ENCODE data around the gene MRI1.

- TF ChIP-seq, protein P1, sequence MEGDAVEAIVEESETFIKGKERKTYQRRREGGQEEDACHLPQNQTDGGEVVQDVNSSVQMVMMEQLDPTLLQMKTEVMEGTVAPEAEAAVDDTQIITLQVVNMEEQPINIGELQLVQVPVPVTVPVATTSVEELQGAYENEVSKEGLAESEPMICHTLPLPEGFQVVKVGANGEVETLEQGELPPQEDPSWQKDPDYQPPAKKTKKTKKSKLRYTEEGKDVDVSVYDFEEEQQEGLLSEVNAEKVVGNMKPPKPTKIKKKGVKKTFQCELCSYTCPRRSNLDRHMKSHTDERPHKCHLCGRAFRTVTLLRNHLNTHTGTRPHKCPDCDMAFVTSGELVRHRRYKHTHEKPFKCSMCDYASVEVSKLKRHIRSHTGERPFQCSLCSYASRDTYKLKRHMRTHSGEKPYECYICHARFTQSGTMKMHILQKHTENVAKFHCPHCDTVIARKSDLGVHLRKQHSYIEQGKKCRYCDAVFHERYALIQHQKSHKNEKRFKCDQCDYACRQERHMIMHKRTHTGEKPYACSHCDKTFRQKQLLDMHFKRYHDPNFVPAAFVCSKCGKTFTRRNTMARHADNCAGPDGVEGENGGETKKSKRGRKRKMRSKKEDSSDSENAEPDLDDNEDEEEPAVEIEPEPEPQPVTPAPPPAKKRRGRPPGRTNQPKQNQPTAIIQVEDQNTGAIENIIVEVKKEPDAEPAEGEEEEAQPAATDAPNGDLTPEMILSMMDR (IDR thresholded peaks at IDR 0.05 in 2 of 3, conservative IDR thresholded peaks at IDR 0.05 in 1 of 3; ENCODE audit: control insufficient read depth in 2 of 3, extremely low read depth in 1 of 3, insufficient read depth in 1 of 3, low read depth in 3 of 3, low read length in 3 of 3), result no peak
- no peak for TF ChIP-seq ZNF384 (IDR thresholded peaks at IDR 0.05; ENCODE audit: borderline replicate concordance, low read depth, low read length)
- no peak for TF ChIP-seq BRCA1 (IDR thresholded peaks at IDR 0.05; ENCODE audit: low read depth, low read length)
- no peak for TF ChIP-seq POLR2A (IDR thresholded peaks at IDR 0.05; ENCODE audit: low read depth, low read length)
- no peak for TF ChIP-seq REST (IDR thresholded peaks at IDR 0.05; ENCODE audit: low read depth, low read length)
- no peak for TF ChIP-seq TARDBP (IDR thresholded peaks at IDR 0.05; ENCODE audit: borderline replicate concordance)
- TF ChIP-seq HDAC2 (IDR thresholded peaks at IDR 0.05), result no peak
Measured at GRCh38 chr19:13765395-13766094, 1.2 kb downstream of the MRI1 start.
